GM03348 (cell line): ENCODE data around the gene SEPHS1.
"Not testable (repeated sequence)": the region's sequence is repeated elsewhere in the genome, so short reads cannot be mapped to it uniquely, and the experiment has no call there.

ENCODE experiments used
- DNase-seq: peaks from one replicate; pipeline ENCODE4 v3.0.0; 2012; ENCODE audit warnings: low spot score

The SEPHS1 gene

GRCh38 chr10:13360587-13360986 lies 12.5 kb upstream of the SEPHS1 start:
- no peak for DNase-seq

GRCh38 chr10:13356392-13356791 lies 8.3 kb upstream of the SEPHS1 start:
- no peak for DNase-seq

- DNase-seq: no peak
Measured at GRCh38 chr10:13354783-13355182, 6.7 kb upstream of the SEPHS1 start.

- no peak for DNase-seq
Measured at GRCh38 chr10:13352519-13352918, 4.4 kb upstream of the SEPHS1 start.

- DNase-seq: no peak
Measured at GRCh38 chr10:13351340-13351915, 3.3 kb upstream of the SEPHS1 start.

- DNase-seq: peak; percentile 77
Measured at GRCh38 chr10:13349463-13350274, 1.6 kb upstream of the SEPHS1 start.

GRCh38 chr10:13347500-13348156 lies 465 bp downstream of the SEPHS1 start:
- DNase-seq: peak; percentile 92

- DNase-seq: no peak
Measured at GRCh38 chr10:13347043-13347499, 1.0 kb downstream of the SEPHS1 start.

- peak; percentile 53 for DNase-seq
Measured at GRCh38 chr10:13346283-13347042, 1.6 kb downstream of the SEPHS1 start.

- no peak for DNase-seq
Measured at GRCh38 chr10:13340626-13341376, 7.3 kb downstream of the SEPHS1 start.

- DNase-seq: no peak
Measured at GRCh38 chr10:13340068-13340467, 8.0 kb downstream of the SEPHS1 start.

- DNase-seq: peak; percentile 63
Measured at GRCh38 chr10:13338390-13339110, 9.5 kb downstream of the SEPHS1 start.

- no peak for DNase-seq
Measured at GRCh38 chr10:13337827-13338196, 10.3 kb downstream of the SEPHS1 start.

- DNase-seq: no peak
Measured at GRCh38 chr10:13337128-13337826, 10.8 kb downstream of the SEPHS1 start.

GRCh38 chr10:13335881-13336280 lies 12.2 kb downstream of the SEPHS1 start:
- DNase-seq: no peak

- no peak for DNase-seq
Measured at GRCh38 chr10:13334556-13334955, 13.5 kb downstream of the SEPHS1 start.

- no peak for DNase-seq
Measured at GRCh38 chr10:13331646-13332045, 16.4 kb downstream of the SEPHS1 start.

GRCh38 chr10:13330980-13331379 lies 17.1 kb downstream of the SEPHS1 start:
- DNase-seq: not testable (repeated sequence)

- no peak for DNase-seq
Measured at GRCh38 chr10:13329565-13329964, 18.5 kb downstream of the SEPHS1 start.

GRCh38 chr10:13328613-13329012 lies 19.5 kb downstream of the SEPHS1 start:
- no peak for DNase-seq
